Measurements from ENCODE around the gene ASMTL. TPM values are rescaled to one million over a fixed set of nuclear protein-coding genes. Genes with fewer than 3 reads are reported as not detected.

ASMTL gene
- total RNA-seq, 1 experiment from 2014 or later, result 26.4 TPM

GRCh38 chrX:1358793-1359476, 93.8 kb downstream of the ASMTL start:
- no peaks in the 10 kb centered on the region for H3K9me3 ChIP-seq (replicated peaks)
- H3K27me3 ChIP-seq, result no peaks in the 10 kb centered on the region
- H3K4me3 ChIP-seq, result no peak overlapping the region
- H3K36me3 ChIP-seq, result no peaks in the 10 kb centered on the region
- no peak for DNase-seq
- no peaks in the 10 kb centered on the region for H3K4me1 ChIP-seq
- H3K27ac ChIP-seq, result no peak overlapping the region

GRCh38 chrX:1357993-1358392, 94.7 kb downstream of the ASMTL start:
- H3K27ac ChIP-seq, result no peak overlapping the region
- no peaks in the 10 kb centered on the region for H3K4me1 ChIP-seq
- H3K36me3 ChIP-seq, result no peaks in the 10 kb centered on the region
- no peaks in the 10 kb centered on the region for H3K27me3 ChIP-seq
- H3K4me3 ChIP-seq, result no peak overlapping the region
- no peak for DNase-seq
- no peaks in the 10 kb centered on the region for H3K9me3 ChIP-seq (replicated peaks)

- Histone ChIP-seq H3K27me3 (no peaks in the 10 kb centered on the region), H3K4me3 (no peak overlapping the region), H3K4me1 (no peaks in the 10 kb centered on the region), H3K27ac (no peak overlapping the region), H3K36me3 (no peaks in the 10 kb centered on the region), H3K9me3 (replicated peaks) (no peaks in the 10 kb centered on the region)
- DNase-seq, result no peak
These were observed 97.3 kb downstream of the ASMTL start for GRCh38 chrX:1355131-1356046.

GRCh38 chrX:1354036-1355019, 98.4 kb downstream of the ASMTL start:
- Histone ChIP-seq H3K27ac (no peak overlapping the region), H3K4me1 (no peaks in the 10 kb centered on the region), H3K36me3 (no peaks in the 10 kb centered on the region), H3K4me3 (no peak overlapping the region), H3K9me3 (replicated peaks) (no peaks in the 10 kb centered on the region), H3K27me3 (no peaks in the 10 kb centered on the region)
- no peak for DNase-seq

Other genes with a start within 250 kb of the ASMTL start
- gene CRLF2, start 240.3 kb downstream of the ASMTL start, total RNA-seq (2014; rRNA removed; shearing (Covaris generic)), result 0.08 and 0.26 TPM in 2 replicates
- 0.30 and 0.61 TPM in 2 replicates for gene CSF2RA, start 184.1 kb downstream of the ASMTL start, total RNA-seq (2014; rRNA removed; shearing (Covaris generic))
- gene IL3RA, start 116.1 kb downstream of the ASMTL start, total RNA-seq (2014; rRNA removed; shearing (Covaris generic)), result not detected in 2 replicates
- 374 and 387 TPM in 2 replicates for gene SLC25A6, start 60.8 kb downstream of the ASMTL start, total RNA-seq (2014; rRNA removed; shearing (Covaris generic))
- gene P2RY8, start 84.3 kb upstream of the ASMTL start, total RNA-seq (2014; rRNA removed; shearing (Covaris generic)), result 0.05 and 0.08 TPM in 2 replicates
- 25.7 and 28.4 TPM in 2 replicates for gene AKAP17A, start 138.7 kb upstream of the ASMTL start, total RNA-seq (2014; rRNA removed; shearing (Covaris generic))
- not detected in 2 replicates for gene ASMT, start 162.2 kb upstream of the ASMTL start, total RNA-seq (2014; rRNA removed; shearing (Covaris generic))